DND-41 (cell line): ENCODE results near the gene HOXD9.

Experiments used
- EZH2 ChIP-seq: IDR thresholded peaks from 3 replicates; pipeline ENCODE4 v1.6.1; 2012; ENCODE audit warnings: borderline replicate concordance, low read depth, mild to moderate bottlenecking, moderate library complexity, low read length, inconsistent platforms; ENCODE audit not compliant: severe bottlenecking
- TF ChIP-seq, protein P1 (sequence below): IDR thresholded peaks from 2 replicates; pipeline ENCODE4 v1.5.1; 2012; ENCODE audit warnings: borderline replicate concordance, low read length, moderate library complexity, mild to moderate bottlenecking; ENCODE audit not compliant: poor library complexity, severe bottlenecking; ENCODE audit errors: extremely low read depth

DNA sequence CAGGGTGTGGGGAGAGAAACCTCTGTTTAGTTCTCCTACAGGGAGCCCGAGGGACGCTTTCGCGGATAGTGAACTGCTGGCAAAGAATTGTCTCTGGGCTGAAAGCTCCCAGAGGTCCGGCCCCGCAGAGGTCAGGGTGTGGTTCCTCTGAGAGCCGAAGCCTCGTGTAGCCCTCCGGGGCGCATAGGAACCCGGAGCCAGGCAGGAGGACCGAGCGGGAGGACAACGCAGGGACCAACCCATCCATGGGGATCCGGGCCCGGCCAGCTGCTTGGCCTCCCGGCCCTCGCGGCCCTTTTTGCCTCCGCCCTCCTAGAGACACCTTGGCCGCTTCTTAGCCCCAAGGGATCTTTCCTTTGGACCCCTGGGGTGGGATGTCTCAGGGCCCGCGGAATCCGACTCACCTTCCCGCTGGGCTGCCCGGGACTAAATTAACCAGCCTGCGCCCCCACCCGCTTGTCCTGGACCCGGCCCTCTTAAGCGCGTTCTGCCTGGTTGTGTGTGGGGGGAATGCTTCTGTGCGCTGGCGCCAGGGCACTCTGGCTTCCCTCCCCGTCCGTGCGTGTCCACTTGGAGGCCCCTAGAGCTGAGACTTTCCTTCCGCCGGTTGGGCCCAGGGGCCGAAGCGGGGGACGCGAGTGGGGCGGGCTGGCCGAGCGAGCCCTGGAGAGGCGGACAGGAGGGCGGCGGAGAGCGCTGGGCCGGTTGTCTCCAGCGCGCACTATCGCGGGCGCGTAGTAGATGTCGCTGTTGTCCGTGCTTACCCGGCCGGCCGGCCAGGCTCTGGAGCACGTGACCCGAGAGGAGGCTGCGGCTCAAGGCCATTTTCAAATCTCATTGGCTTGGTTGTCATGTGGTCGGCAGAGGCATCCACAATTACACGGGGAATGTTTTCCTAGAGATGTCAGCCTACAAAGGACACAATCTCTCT, 6.4 kb upstream of the HOXD9 start, which contains the start of gene HOXD10:
- TF ChIP-seq, protein P1, sequence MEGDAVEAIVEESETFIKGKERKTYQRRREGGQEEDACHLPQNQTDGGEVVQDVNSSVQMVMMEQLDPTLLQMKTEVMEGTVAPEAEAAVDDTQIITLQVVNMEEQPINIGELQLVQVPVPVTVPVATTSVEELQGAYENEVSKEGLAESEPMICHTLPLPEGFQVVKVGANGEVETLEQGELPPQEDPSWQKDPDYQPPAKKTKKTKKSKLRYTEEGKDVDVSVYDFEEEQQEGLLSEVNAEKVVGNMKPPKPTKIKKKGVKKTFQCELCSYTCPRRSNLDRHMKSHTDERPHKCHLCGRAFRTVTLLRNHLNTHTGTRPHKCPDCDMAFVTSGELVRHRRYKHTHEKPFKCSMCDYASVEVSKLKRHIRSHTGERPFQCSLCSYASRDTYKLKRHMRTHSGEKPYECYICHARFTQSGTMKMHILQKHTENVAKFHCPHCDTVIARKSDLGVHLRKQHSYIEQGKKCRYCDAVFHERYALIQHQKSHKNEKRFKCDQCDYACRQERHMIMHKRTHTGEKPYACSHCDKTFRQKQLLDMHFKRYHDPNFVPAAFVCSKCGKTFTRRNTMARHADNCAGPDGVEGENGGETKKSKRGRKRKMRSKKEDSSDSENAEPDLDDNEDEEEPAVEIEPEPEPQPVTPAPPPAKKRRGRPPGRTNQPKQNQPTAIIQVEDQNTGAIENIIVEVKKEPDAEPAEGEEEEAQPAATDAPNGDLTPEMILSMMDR, result no peak
- TF ChIP-seq EZH2, result no peak
